ENCODE data around the gene PM20D1.
"Not testable (repeated sequence)": the region's sequence is repeated elsewhere in the genome, so short reads cannot be mapped to it uniquely, and the experiment has no call there.

The PM20D1 gene

GRCh38 chr1:205849619-205850355 is at the start of gene PM20D1:
Gene PM20D1, minus strand, starts transcription at chr1:205850132. Its CDS starts 60 bp downstream, at chr1:205850072.
- DNase-seq (ENCODE audit: low read depth) = peak; percentile 74

- no peak for DNase-seq (ENCODE audit: low read depth)
These were observed 46.4 kb upstream of the PM20D1 start for GRCh38 chr1:205896351-205896750.

GRCh38 chr1:205894119-205894518 is 44.2 kb upstream of the PM20D1 start:
- DNase-seq (ENCODE audit: low read depth) = not testable (repeated sequence)

DNA sequence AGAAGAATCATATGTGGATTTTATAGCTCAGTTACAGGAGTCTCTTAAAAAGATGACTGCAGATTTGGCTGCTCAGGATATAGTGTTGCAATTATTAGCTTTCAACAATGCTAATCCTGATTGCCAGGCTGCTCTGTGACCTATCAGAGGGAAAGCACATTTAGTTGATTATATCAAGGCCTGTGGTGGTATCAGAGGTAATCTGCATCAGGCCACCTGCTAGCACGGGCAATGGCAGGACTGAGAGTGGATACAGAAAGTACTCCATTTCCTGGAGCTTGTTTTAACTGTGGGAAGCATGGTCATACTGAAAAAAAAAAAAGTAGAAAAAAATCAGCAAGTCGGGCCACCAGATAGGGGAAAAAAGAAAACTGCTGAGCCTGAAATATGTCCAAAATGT is 42.2 kb upstream of the PM20D1 start:
- not testable (repeated sequence) for DNase-seq (ENCODE audit: low read depth)

DNA sequence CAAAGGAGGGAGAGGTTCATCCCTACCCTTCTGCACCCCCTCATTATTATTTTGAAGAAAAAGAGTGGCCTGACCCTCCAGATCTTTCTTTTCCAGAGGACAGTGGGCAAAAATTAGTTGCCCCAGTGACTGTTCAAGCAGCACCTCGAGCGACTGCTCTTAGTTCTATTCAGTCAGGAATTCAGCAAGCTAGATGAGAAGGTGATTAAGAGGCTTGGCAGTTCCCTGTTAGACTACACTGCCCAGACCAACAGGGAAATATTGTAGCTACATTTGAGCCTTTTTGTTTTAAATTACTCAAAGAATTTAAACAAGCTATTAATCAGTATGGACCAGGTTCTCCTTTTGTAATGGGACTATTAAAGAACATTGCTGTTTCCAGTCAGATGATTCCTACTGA is 41.5 kb upstream of the PM20D1 start:
- not testable (repeated sequence) for DNase-seq (ENCODE audit: low read depth)

DNA sequence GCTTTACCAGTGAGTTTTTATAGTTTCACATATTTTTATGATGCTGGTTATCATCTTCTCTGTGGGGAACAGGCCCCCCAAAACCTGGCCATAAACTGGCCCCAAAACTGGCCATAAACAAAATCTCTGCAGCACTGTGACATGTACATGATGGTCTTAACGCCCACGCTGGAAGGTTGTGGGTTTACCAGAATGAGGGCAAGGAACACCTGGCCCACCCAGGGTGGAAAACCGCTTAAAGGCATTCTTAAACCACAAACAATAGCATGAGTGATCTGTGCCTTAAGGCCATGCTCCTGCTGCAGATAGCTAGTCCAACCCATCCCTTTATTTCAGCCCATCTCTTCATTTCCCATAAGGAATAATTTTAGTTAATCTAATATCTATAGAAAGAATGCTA is 40.7 kb upstream of the PM20D1 start:
- DNase-seq (ENCODE audit: low read depth) = not testable (repeated sequence)

GRCh38 chr1:205889706-205890105 is 39.8 kb upstream of the PM20D1 start:
- not testable (repeated sequence) for DNase-seq (ENCODE audit: low read depth)

DNA sequence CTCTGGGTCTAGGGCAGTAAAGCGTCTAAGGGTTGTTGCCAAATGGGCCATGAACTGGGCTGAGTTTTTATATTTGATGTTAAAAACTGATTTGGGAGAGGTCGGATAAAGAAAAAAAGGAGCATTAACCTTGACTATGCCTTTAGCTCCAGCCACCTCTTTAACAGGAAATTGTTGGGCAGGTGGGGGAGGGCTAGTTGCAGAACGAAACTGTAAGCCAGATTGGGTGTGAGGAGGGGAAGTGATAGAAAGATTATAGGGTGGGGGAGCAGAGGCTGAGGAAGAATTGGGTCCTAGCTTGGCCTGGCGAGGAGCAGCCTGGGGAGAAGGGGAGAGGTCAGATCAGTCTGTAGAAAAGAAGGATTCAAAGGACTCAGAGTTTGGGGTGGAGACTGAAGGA is 39.1 kb upstream of the PM20D1 start:
- DNase-seq (ENCODE audit: low read depth) = not testable (repeated sequence)

- no peak for DNase-seq (ENCODE audit: low read depth)
These were observed 33.9 kb upstream of the PM20D1 start for GRCh38 chr1:205883792-205884191.

DNA sequence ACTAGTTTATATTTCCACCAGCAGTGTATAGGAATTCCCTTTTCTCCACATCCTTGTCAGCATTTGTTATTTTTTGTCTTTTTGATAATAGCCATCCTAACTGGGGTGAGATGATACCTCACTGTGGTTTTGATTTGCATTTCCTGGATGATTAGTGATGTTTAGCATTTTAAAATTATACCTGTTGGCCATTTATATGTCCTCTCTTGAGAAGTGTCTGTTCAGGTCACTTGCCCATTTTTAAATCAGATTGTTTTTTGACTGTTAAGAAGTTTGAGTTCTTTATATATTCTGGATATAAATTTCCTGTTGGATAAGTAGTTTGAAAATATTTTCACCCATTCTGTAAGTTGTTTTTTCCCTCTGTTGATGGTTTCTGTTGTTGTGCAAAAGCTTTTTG is 31.0 kb upstream of the PM20D1 start:
- no peak for DNase-seq (ENCODE audit: low read depth)

DNA sequence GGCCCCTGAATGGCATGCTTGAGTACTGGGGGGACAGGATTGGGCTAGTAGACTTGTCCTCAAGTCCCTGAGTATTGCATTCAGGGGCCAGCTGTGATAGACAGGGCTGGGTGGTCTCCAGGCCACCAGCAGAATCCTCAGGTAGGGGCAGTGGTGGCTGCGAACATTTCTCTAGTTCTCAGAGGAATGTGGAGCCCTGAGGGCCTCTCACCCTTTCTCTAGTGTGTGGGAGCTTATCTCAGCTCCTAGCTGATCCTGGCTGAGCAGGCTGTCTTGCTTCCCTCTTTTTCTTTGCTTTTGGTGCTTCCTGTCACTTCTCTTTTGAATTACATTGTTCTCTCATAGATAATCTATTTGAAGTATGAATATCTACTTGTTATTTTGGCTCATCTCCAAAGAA is 30.0 kb upstream of the PM20D1 start:
- DNase-seq (ENCODE audit: low read depth) = no peak

DNA sequence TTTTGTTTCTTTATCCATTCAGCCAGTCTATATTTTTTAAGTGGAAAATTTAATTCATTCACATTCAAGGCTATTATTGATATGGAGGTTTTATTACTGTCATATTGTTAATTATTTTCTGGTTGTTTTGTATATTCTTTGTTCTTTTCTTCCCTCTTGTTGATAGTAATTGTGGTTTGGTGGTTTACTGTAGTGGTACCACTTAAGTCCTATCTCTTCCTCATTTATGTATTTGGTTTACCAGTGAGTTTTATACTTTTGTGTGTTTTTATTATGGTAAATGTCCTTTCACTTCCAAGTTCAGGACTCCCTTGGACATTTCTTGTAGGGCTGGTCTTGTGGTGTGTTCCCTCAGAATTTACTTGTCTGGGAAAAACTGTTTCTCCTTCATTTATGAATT is 28.1 kb upstream of the PM20D1 start:
- no peak for DNase-seq (ENCODE audit: low read depth)

DNA sequence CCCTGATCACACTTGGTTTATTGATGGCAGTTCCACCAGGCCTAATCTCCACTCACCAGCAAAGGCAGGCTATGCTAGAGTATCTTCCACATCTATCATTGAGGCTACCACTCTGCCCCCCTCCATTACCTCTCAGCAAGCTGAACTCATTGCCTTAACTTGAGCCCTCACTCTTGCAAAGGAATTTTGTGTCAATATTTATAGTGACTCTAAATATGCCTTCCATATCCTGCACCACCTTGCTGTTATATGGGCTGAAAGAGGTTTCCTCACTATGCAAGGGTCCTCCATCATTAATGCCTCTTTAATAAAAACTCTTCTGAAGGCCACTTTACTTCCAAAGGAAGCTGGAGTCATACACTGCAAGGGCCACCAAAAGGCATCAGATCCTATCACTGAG is 23.2 kb upstream of the PM20D1 start:
- DNase-seq (ENCODE audit: low read depth) = not testable (repeated sequence)

- no peak for DNase-seq (ENCODE audit: low read depth)
These were observed 20.3 kb upstream of the PM20D1 start for GRCh38 chr1:205870236-205870635.

DNA sequence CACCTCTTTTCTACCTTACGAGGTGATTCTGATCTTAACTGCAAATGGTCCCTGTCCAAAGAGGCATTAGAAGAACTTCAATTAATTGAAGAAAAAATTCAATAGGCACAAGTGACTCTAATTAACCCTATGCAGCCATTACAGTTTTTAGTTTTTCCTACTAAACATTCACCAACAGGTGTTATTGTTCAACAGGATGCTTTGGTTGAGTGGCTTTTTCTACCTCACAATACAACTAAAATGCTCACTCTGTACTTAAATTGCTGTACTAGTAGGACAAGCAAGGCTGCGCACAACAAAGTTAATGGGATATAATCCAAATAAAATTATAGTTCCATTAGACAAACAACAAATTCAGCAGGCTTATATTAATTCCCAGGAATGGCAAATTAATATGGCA is 11.6 kb upstream of the PM20D1 start:
- DNase-seq (ENCODE audit: low read depth) = no peak

DNA sequence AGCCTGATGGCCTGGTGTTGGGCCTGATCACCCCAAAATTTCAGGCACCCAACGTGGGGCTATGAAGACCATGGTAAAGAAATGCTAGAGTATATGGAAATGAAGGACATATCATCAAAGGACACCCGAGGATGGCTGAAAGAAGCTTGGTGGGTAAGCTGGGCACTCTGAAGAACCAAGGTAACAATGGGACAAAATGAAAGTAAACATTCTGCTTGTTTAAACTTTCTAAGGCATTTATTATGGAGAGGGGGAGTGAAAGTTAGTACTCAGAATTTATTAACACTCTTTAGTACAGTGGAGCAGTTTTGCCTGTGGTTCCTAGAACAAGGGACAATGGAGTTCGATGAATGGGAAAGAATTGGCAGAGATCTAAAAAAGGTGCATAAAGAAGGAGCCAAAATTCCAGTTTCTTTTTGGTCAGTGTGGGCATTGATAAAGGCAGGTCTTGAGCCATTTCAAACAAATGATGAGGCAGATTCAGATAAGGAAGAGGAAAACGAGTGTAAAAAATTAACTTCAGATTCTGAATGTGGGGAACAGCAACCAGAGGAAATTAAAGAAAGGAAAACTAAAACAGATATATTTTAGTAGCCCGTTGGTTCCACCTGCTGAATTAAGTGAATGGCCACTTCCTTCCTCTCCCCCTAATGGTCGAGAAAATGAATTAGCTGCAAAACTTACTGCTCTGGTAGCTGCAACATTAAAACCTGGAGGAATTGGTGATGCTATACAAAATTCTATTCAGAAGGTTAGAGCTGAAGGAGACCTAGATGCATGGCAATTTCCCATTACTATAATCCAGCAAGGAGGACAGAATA is 8.4 kb upstream of the PM20D1 start:
- DNase-seq (ENCODE audit: low read depth) = no peak

DNA sequence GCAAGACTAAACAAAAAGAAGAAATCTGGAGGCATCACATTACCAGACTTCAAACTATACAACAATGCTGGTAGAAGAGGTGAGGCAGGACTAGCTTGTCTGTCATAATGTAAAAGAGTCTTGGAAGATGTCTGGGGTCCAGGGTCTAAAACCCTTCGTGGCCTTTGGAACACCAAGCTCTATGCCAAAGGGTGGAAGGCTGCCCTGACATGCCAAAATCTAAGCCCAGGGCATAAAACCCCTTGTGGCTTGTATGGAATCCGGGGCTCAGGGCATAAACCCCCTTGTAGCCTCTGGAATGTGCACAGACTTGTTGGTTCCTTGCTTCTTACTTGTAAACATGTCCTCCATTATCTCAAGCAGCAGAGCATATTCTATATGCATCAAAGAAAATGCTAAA is 7.6 kb upstream of the PM20D1 start:
- not testable (repeated sequence) for DNase-seq (ENCODE audit: low read depth)

DNA sequence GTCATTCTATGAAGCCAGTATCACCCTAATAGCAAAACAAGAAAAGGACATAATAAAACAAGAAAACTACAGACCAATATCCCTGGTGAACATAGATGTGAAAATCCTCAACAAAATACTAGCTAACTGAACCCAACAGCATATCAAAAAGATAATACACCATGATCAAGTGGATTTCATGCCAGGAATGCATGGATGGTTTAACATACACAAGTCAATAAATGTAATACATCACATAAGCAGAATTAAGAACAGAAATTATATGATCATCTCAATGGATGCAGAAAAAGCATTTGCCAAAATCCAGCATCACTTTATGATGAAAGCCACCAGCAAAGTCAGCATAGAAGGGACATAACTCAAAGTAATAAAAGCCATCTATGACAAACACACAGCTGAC is 6.5 kb upstream of the PM20D1 start:
- no peak for DNase-seq (ENCODE audit: low read depth)

DNA sequence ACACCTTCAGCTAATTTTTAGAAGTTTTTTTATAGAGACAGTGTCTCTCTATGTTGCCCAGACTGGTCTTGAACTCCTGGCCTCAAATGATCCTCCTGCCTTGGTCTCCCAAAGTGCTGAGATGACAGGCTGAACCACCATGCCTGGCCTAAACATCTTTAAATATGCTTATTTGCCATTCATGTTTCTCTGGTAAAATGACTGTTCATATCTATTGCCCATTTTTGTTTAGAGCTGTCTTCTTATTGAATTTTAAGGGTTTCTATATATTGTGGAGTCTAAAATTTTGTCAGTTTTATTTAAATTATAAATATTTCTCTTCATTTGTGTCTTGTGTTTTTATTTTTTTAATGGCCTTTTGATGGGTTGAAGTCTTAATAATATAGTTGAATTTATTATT is 3.0 kb upstream of the PM20D1 start:
- DNase-seq (ENCODE audit: low read depth) = no peak

DNA sequence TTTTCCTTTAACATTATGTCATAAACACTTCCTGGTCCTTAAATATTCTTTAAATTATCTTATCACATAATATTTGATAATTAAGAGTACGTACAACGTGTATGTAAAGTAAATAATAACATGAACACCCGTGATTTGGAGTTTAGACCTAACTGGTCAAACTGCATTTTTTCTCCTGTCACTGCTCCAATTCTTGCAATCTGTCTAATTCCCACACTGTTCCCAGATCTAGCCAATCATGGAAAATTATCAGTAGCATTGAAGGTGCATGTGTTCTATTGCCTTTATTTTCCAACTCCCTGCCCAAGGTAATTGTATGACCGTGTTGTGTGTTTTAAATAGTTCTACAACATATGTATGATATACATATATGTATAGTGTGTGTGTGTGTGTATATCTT is 2.1 kb upstream of the PM20D1 start:
- no peak for DNase-seq (ENCODE audit: low read depth)

GRCh38 chr1:205843036-205843859 is 6.7 kb downstream of the PM20D1 start:
- no peak for DNase-seq (ENCODE audit: low read depth)

- DNase-seq (ENCODE audit: low read depth) = no peak
These were observed 7.7 kb downstream of the PM20D1 start for GRCh38 chr1:205842229-205842628.
